H1 (cell line): Measurements from ENCODE around the gene BTF3L4. TPM values are rescaled to one million over a fixed set of nuclear protein-coding genes. Genes with fewer than 3 reads are reported as not detected.

Experiments
- CTCF ChIA-PET: fragments of 300-600 bp; sonication (Branson Sonifier 250); formaldehyde crosslinking; loops from one replicate; lab custom pipeline; 2021; ENCODE audit not compliant: partially characterized antibody; lab: Charles Lee
- POLR2A ChIA-PET: fragments of 300-600 bp; sonication (Branson Sonifier 250); formaldehyde crosslinking; loops from one replicate; lab custom pipeline; 2021; ENCODE audit warnings: inconsistent platforms; ENCODE audit not compliant: partially characterized antibody; lab: Charles Lee
- DNase-seq, 2 experiments: peaks; one replicate each; pipeline versions ENCODE4 v3.0.0 to v3.0.0-alpha.2; 2010 to 2022; ENCODE audit warnings: low spot score in 2 of 2, low read depth in 1 of 2, mixed read lengths in 1 of 2
- FAIRE-seq: peaks from 2 replicates; lab custom pipeline; 2011; peaks lifted over from hg19 to GRCh38; lab: Jason Lieb, UNC
- H2AFZ ChIP-seq: 2 replicates; pipeline ENCODE4 v1.8.1; 2012; ENCODE audit warnings: low read length, inconsistent platforms
- H2AK5ac ChIP-seq: 2 replicates; pipeline ENCODE4 v1.6.1; 2013; ENCODE audit warnings: low read depth, low read length
- H2BK120ac ChIP-seq: replicated peaks from 2 replicates; pipeline ENCODE3; 2013; ENCODE audit warnings: low read depth, low read length, inconsistent platforms
- H2BK12ac ChIP-seq: 2 replicates; pipeline ENCODE4 v1.6.1; 2013; ENCODE audit warnings: low read depth, low read length
- H2BK15ac ChIP-seq: 2 replicates; pipeline ENCODE4 v1.6.1; 2013; ENCODE audit warnings: low read length
- H2BK20ac ChIP-seq: 2 replicates; pipeline ENCODE4 v1.6.1; 2013; ENCODE audit warnings: low read length
- H2BK5ac ChIP-seq: 2 replicates; pipeline ENCODE4 v1.6.1; 2013; ENCODE audit warnings: low read depth, low read length
- H3K14ac ChIP-seq: 2 replicates; pipeline ENCODE4 v1.6.1; 2013; ENCODE audit warnings: inconsistent platforms; ENCODE audit not compliant: insufficient read length
- H3K18ac ChIP-seq: 2 replicates; pipeline ENCODE4 v1.6.1; 2013; ENCODE audit warnings: low read length; ENCODE audit errors: extremely low read depth
- H3K23ac ChIP-seq: 2 replicates; pipeline ENCODE4 v1.6.1; 2013; ENCODE audit warnings: inconsistent platforms; ENCODE audit not compliant: insufficient read length
- H3K23me2 ChIP-seq: 2 replicates; pipeline ENCODE4 v1.6.1; 2013; ENCODE audit warnings: low read depth, low read length
- H3K27ac ChIP-seq: 2 replicates; pipeline ENCODE4 v1.6.1; 2011; ENCODE audit warnings: low read depth, low read length, inconsistent platforms
- H3K27me3 ChIP-seq, 4 experiments: replicated peaks in 1 of 4; 1 replicate in 1 of 4; 2 replicates in 3 of 4; pipeline versions ENCODE4 v1.6.1 to v1.8.1; 2011 to 2013; ENCODE audit warnings: low read length in 3 of 4, mild to moderate bottlenecking in 3 of 4, inconsistent platforms in 2 of 4, mixed read lengths in 2 of 4, moderate library complexity in 1 of 4; ENCODE audit not compliant: control insufficient read depth in 3 of 4, insufficient read depth in 3 of 4; ENCODE audit errors: extremely low read depth in 1 of 4
- H3K36me3 ChIP-seq, 4 experiments: 2 replicates each; pipeline versions ENCODE4 v1.6.1 to v1.8.1; 2011 to 2013; ENCODE audit warnings: mild to moderate bottlenecking in 4 of 4, low read length in 3 of 4, moderate library complexity in 2 of 4, control low read depth in 1 of 4, inconsistent platforms in 1 of 4; ENCODE audit not compliant: insufficient read depth in 4 of 4, control insufficient read depth in 2 of 4
- H3K4ac ChIP-seq: replicated peaks from 2 replicates; pipeline ENCODE3; 2013; ENCODE audit warnings: low read length, low read depth, mixed read lengths, inconsistent platforms; ENCODE audit not compliant: insufficient read length
- H3K4me1 ChIP-seq, 4 experiments: replicated peaks in 1 of 4; 1 replicate in 1 of 4; 2 replicates in 3 of 4; pipeline versions ENCODE4 v1.6.1 to v1.8.1; 2011 to 2013; ENCODE audit warnings: low read length in 3 of 4, inconsistent platforms in 2 of 4, mixed read lengths in 1 of 4; ENCODE audit not compliant: insufficient read depth in 4 of 4, control insufficient read depth in 3 of 4
- H3K4me2 ChIP-seq, 2 experiments: 2 replicates each; pipeline versions ENCODE4 v1.6.1 to v1.8.1; 2011 to 2013; ENCODE audit warnings: low read depth in 2 of 2, low read length in 2 of 2, control low read depth in 1 of 2, inconsistent platforms in 1 of 2, mild to moderate bottlenecking in 1 of 2; ENCODE audit not compliant: insufficient read depth in 1 of 2
- H3K4me3 ChIP-seq, 4 experiments: fragments of 200-600, 300-600 bp in 1 of 4; sonication (generic), shearing (Covaris generic), sonication (Bioruptor Twin) in 1 of 4; 2 replicates each; pipeline versions ENCODE4 v1.5.1 to v1.8.1; 2011 to 2016; ENCODE audit warnings: low read length in 4 of 4, low read depth in 3 of 4, control low read depth in 2 of 4, inconsistent platforms in 2 of 4, mild to moderate bottlenecking in 2 of 4, mixed read lengths in 1 of 4, moderate library complexity in 1 of 4; ENCODE audit not compliant: insufficient read depth in 2 of 4; ENCODE audit errors: extremely low read depth in 1 of 4
- H3K56ac ChIP-seq: replicated peaks from 2 replicates; pipeline ENCODE3; 2013; ENCODE audit warnings: low read depth, mild to moderate bottlenecking, mixed read lengths, low read length, inconsistent platforms; ENCODE audit not compliant: insufficient read length
- H3K79me1 ChIP-seq: 2 replicates; pipeline ENCODE4 v1.6.1; 2013; ENCODE audit warnings: low read depth, low read length, control low read depth
- H3K79me2 ChIP-seq, 2 experiments: 2 replicates each; pipeline versions ENCODE4 v1.6.1 to v1.8.1; 2012 to 2013; ENCODE audit warnings: low read length in 2 of 2, mild to moderate bottlenecking in 2 of 2, inconsistent platforms in 1 of 2; ENCODE audit not compliant: insufficient read depth in 2 of 2, control insufficient read depth in 1 of 2
- H3K9ac ChIP-seq, 4 experiments: replicated peaks in 1 of 4; 1 replicate in 1 of 4; 2 replicates in 3 of 4; pipeline versions ENCODE4 v1.6.1 to v1.8.1; 2011 to 2013; ENCODE audit warnings: low read depth in 3 of 4, low read length in 3 of 4, control low read depth in 2 of 4, mild to moderate bottlenecking in 2 of 4, moderate library complexity in 2 of 4, inconsistent platforms in 1 of 4; ENCODE audit errors: extremely low read depth in 1 of 4
- H3K9me3 ChIP-seq, 2 experiments: 2 replicates each; pipeline versions ENCODE4 v1.6.1 to v1.8.1; 2012 to 2013; ENCODE audit warnings: mild to moderate bottlenecking in 2 of 2, moderate library complexity in 2 of 2, control low read depth in 1 of 2, inconsistent platforms in 1 of 2, low read depth in 1 of 2, low read length in 1 of 2, mixed read lengths in 1 of 2; ENCODE audit not compliant: insufficient read depth in 2 of 2
- H4K20me1 ChIP-seq, 2 experiments: replicated peaks in 1 of 2; 2 replicates each; pipeline versions ENCODE3 to v1.8.1; 2011 to 2013; ENCODE audit warnings: inconsistent platforms in 2 of 2, low read length in 2 of 2, mild to moderate bottlenecking in 1 of 2; ENCODE audit not compliant: insufficient read depth in 2 of 2, control insufficient read depth in 1 of 2
- H4K5ac ChIP-seq: 2 replicates; pipeline ENCODE4 v1.6.1; 2013; ENCODE audit warnings: low read length, low read depth, mixed read lengths, inconsistent platforms; ENCODE audit not compliant: insufficient read length
- H4K8ac ChIP-seq: 2 replicates; pipeline ENCODE4 v1.8.0; 2013; ENCODE audit warnings: mild to moderate bottlenecking, moderate library complexity, low read length, inconsistent platforms; ENCODE audit not compliant: insufficient read depth; ENCODE audit errors: extremely low read depth
- H4K91ac ChIP-seq: replicated peaks from 2 replicates; pipeline ENCODE3; 2013; ENCODE audit warnings: low read length, mixed read lengths, inconsistent platforms; ENCODE audit not compliant: insufficient read length
- CEBPB ChIP-seq: IDR thresholded peaks from 2 replicates; pipeline ENCODE4 v1.6.1; 2012; ENCODE audit warnings: low read depth, low read length
- EGR1 ChIP-seq: IDR thresholded peaks from 2 replicates; pipeline ENCODE4 v1.6.1; 2011; ENCODE audit warnings: low read depth, low read length, borderline replicate concordance
- JUN ChIP-seq: IDR thresholded peaks from 2 replicates; pipeline ENCODE4 v1.6.1; 2011; ENCODE audit warnings: low read depth, mild to moderate bottlenecking, improper control_type of control experiment, low read length
- KDM4A ChIP-seq: IDR thresholded peaks from one replicate; pipeline ENCODE4 v1.7.1; 2012; ENCODE audit warnings: low read depth, mild to moderate bottlenecking, moderate library complexity, low read length, inconsistent platforms; ENCODE audit not compliant: severe bottlenecking
- SIN3A ChIP-seq, 2 experiments: IDR thresholded peaks in 1 of 2; conservative IDR thresholded peaks in 1 of 2; 2 replicates each; pipeline ENCODE4 v1.6.1; 2011 to 2012; ENCODE audit warnings: low read length in 2 of 2, improper control_type of control experiment in 1 of 2, low read depth in 1 of 2, mild to moderate bottlenecking in 1 of 2
- SUZ12 ChIP-seq: fragments of 200-600 bp; sonication (generic); IDR thresholded peaks from 2 replicates; pipeline ENCODE4 v1.6.1; 2012; ENCODE audit warnings: mild to moderate bottlenecking, inconsistent platforms, low read length, moderate library complexity, mixed read lengths
- TAF1 ChIP-seq: IDR thresholded peaks from 2 replicates; pipeline ENCODE4 v1.6.1; 2011; ENCODE audit warnings: mild to moderate bottlenecking, low read depth, low read length
- WGBS, 2 experiments: shearing (Covaris generic) in 1 of 2; methylation state at CpG; one replicate each; pipeline versions ENCODE4 v1.1.6 to v1.1.7; 2013 to 2015; ENCODE audit warnings: low lambda C conversion rate in 2 of 2, mixed read lengths in 2 of 2, inconsistent platforms in 1 of 2, low coverage in 1 of 2, missing lambda C conversion rate in 1 of 2; ENCODE audit not compliant: insufficient replicate concordance in 2 of 2, insufficient coverage in 1 of 2, insufficient read length in 1 of 2; ENCODE audit errors: extremely low coverage in 1 of 2, missing lambda C conversion rate in 1 of 2; 5-methylcytosine and 5-hydroxymethylcytosine counted together
- polyA plus RNA-seq, 7 experiments: library from polyadenylated mRNA; depleted of rRNA in 3 of 7; stranded (reverse) in 5 of 7; unstranded in 2 of 7; fragments of >200 nt in 5 of 7; fragments of 200-250 nt in 2 of 7; gene quantifications; 1 replicate in 5 of 7; 2 replicates in 1 of 7; 4 replicates in 1 of 7; pipeline versions ENCODE4 v1.2.1 to v1.2.3, GENCODE V29; 2011 to 2013; ENCODE audit warnings: missing spikeins in 2 of 7, mixed read lengths in 2 of 7
- total RNA-seq: library from RNA; stranded (reverse); fragmentation: NEBNext Ultra II Directional; extraction: Animal tissue kit (Norgen Biotek cat#: 25700); gene quantifications from 2 replicates; pipeline ENCODE4 v1.2.1, GENCODE V29; 2021

The BTF3L4 gene
- total and polyA plus RNA-seq, 2 of the 8 experiments (the other 6 are each of a cell fraction or from before 2014, with no cell fraction given), result 76.1 to 98.3 TPM

GRCh38 chr1:52026278-52026677 lies 29.8 kb upstream of the BTF3L4 start:
- CTCF ChIA-PET, result interaction anchor here (0.6 kb wide), 1 partner anchor 138 kb away, joined by 3 read pairs; no protein-coding TSS in a partner anchor

More at GRCh38 chr1:52026278-52026677, 29.8 kb upstream of the BTF3L4 start:
- Histone ChIP-seq H3K79me2 (peaks cover 0 to 6% of the 10 kb centered on the region in 2 experiments; a peak in 1 of 4 replicates), H3K9me3 (no peaks in the 10 kb centered on the region), H3K36me3 (peaks cover 18 to 46% (median 29%) of the 10 kb centered on the region in 4 experiments; a peak in 7 of 8 replicates), H3K23me2 (no peaks in the 10 kb centered on the region; the same call in 1 of the 2 replicates), H3K27ac (no peak overlapping the region), H4K8ac (no peak overlapping the region), H3K27me3 (no peaks in the 10 kb centered on the region), H4K5ac (no peak overlapping the region), H2AK5ac (no peak overlapping the region), H2BK20ac (no peak overlapping the region), H3K4me3 (no peak overlapping the region), H3K4me1 (no peaks in the 10 kb centered on the region), H2BK5ac (no peak overlapping the region), H2AFZ (no peak overlapping the region), H3K4ac (no peak overlapping the region), H3K9ac (no peak overlapping the region), H3K18ac (no peak overlapping the region), H2BK12ac (no peak overlapping the region), H3K14ac (no peak overlapping the region), H2BK15ac (no peak overlapping the region), H3K23ac (no peak overlapping the region), H2BK120ac (no peak overlapping the region), H4K91ac (no peak overlapping the region), H3K4me2 (no peak overlapping the region), H3K56ac (no peak overlapping the region), H3K79me1 (no peaks in the 10 kb centered on the region; the same call in 1 of the 2 replicates), H4K20me1 (peaks cover 2% of the 10 kb centered on the region in 2 experiments)
- FAIRE-seq (no peak), DNase-seq (no peak)
- TF ChIP-seq TAF1 (no peak), SUZ12 (no peak), SIN3A (conservative IDR thresholded peaks at IDR 0.05 in 1 of 2, IDR thresholded peaks at IDR 0.05 in 1 of 2; ENCODE audit: low read depth in 1 of 2, low read length in 2 of 2) (no peak), JUN (no peak), EGR1 (no peak), CEBPB (no peak), KDM4A (no peak)
- 95% methylated on average over 2 of the region's 2 CpGs; no CpG with 5 or more reads in 1 of the 2 experiments for WGBS, 2 experiments
- POLR2A ChIA-PET, result interaction anchor here (0.6 to 1.2 kb wide), 2 partner anchors 8 to 42 kb away, joined by 4 read pairs; no protein-coding TSS in a partner anchor
